RWPE2 (cell line): ENCODE measurements around the gene LYPD6.

Experiments
- ATAC-seq: fragments of 200-7000 bp; cut with Tn5 transposase; 3 replicates; pipeline ENCODE4 v1.9.1; 2021; ENCODE audit warnings: low read depth
- DNase-seq: peaks from one replicate; pipeline ENCODE4 v3.0.0-alpha.2; 2020; ENCODE audit warnings: low spot score
- H3K27ac ChIP-seq: fragments of 450-650 bp; 2 replicates; pipeline ENCODE4 v1.5.1; 2017; ENCODE audit warnings: mild to moderate bottlenecking; ENCODE audit not compliant: poor library complexity, severe bottlenecking
- H3K27me3 ChIP-seq: fragments of 250-450 bp; sonication (Bioruptor Pico); 2 replicates; pipeline ENCODE4 v1.5.1; 2021; ENCODE audit warnings: mild to moderate bottlenecking, moderate library complexity; ENCODE audit not compliant: insufficient read depth, poor library complexity, severe bottlenecking
- H3K36me3 ChIP-seq: fragments of 250-450 bp; sonication (Bioruptor Pico); 2 replicates; pipeline ENCODE4 v1.5.1; 2020; ENCODE audit warnings: low read depth, mild to moderate bottlenecking, moderate library complexity
- H3K4me1 ChIP-seq: fragments of 250-450 bp; sonication (Bioruptor Pico); 2 replicates; pipeline ENCODE4 v1.5.1; 2021; ENCODE audit warnings: mild to moderate bottlenecking, moderate library complexity; ENCODE audit not compliant: insufficient read depth, poor library complexity, severe bottlenecking
- H3K4me3 ChIP-seq: fragments of 250-450 bp; sonication (Bioruptor Pico); 2 replicates; pipeline ENCODE4 v1.5.1; 2021; ENCODE audit warnings: mild to moderate bottlenecking, moderate library complexity; ENCODE audit not compliant: severe bottlenecking
- H3K9me3 ChIP-seq: fragments of 250-450 bp; sonication (Bioruptor Pico); 2 replicates; pipeline ENCODE4 v1.5.1; 2021; ENCODE audit warnings: mild to moderate bottlenecking, moderate library complexity; ENCODE audit not compliant: severe bottlenecking
- CTCF ChIP-seq: fragments of 450-650 bp; IDR thresholded peaks from one replicate; pipeline ENCODE4 v1.5.1; 2017; ENCODE audit warnings: mild to moderate bottlenecking, moderate library complexity; ENCODE audit not compliant: poor library complexity, severe bottlenecking

Gene LYPD6

GRCh38 chr2:149365931-149366583 is 35.7 kb downstream of the LYPD6 start:
- DNase-seq (no peak), ATAC-seq (peak; percentile 89)
- Histone ChIP-seq H3K36me3 (no peaks in the 10 kb centered on the region), H3K27ac (peak overlapping the region; percentile 47), H3K27me3 (no peaks in the 10 kb centered on the region), H3K9me3 (no peaks in the 10 kb centered on the region), H3K4me1 (peaks cover 14% of the 10 kb centered on the region), H3K4me3 (no peak overlapping the region)
- TF ChIP-seq CTCF: no peak

GRCh38 chr2:149370061-149370775 is 39.8 kb downstream of the LYPD6 start:
- Histone ChIP-seq H3K4me1 (peaks cover 14% of the 10 kb centered on the region), H3K27ac (no peak overlapping the region), H3K9me3 (no peaks in the 10 kb centered on the region), H3K36me3 (no peaks in the 10 kb centered on the region; the same call in 1 of the 2 replicates), H3K27me3 (no peaks in the 10 kb centered on the region), H3K4me3 (no peak overlapping the region)
- DNase-seq (no peak), ATAC-seq (no peak)
- no peak for TF ChIP-seq CTCF

GRCh38 chr2:149371476-149371875 is 41.1 kb downstream of the LYPD6 start:
- TF ChIP-seq CTCF: no peak
- DNase-seq (no peak), ATAC-seq (no peak)
- H3K4me1 ChIP-seq: peaks cover 1% of the 10 kb centered on the region
- no peak overlapping the region for H3K27ac ChIP-seq
- no peaks in the 10 kb centered on the region for H3K9me3 ChIP-seq
- H3K36me3 ChIP-seq: no peaks in the 10 kb centered on the region; the same call in 1 of the 2 replicates
- no peaks in the 10 kb centered on the region for H3K27me3 ChIP-seq
- H3K4me3 ChIP-seq: no peak overlapping the region

GRCh38 chr2:149375801-149376361 is 45.5 kb downstream of the LYPD6 start:
- no peak overlapping the region for H3K4me3 ChIP-seq
- no peak overlapping the region for H3K27ac ChIP-seq

More at GRCh38 chr2:149375801-149376361, 45.5 kb downstream of the LYPD6 start:
- TF ChIP-seq CTCF: no peak
- no peaks in the 10 kb centered on the region for H3K4me1 ChIP-seq
- no peaks in the 10 kb centered on the region; the same call in 1 of the 2 replicates for H3K36me3 ChIP-seq
- ATAC-seq (no peak), DNase-seq (no peak)
- no peaks in the 10 kb centered on the region for H3K9me3 ChIP-seq
- no peaks in the 10 kb centered on the region for H3K27me3 ChIP-seq
